Caco-2 (cell line): ENCODE results near the gene FGF19. TPM values are rescaled to one million over a fixed set of nuclear protein-coding genes. Genes with fewer than 3 reads are reported as not detected.

ENCODE experiments used
- BruUV-seq: library from RNA; stranded (reverse); fragments of 400-500 nt; replicated peaks from 2 replicates; lab custom pipeline; 2021; lab: Mats Ljungman, UMichigan
- CTCF ChIA-PET: fragments of 300-600 bp; sonication (Branson Sonifier 250); formaldehyde crosslinking; loops from one replicate; lab custom pipeline; 2022; ENCODE audit warnings: antibody characterized with exemption; lab: Charles Lee
- POLR2A ChIA-PET: fragments of 300-600 bp; sonication (Branson Sonifier 250); formaldehyde crosslinking; loops from one replicate; lab custom pipeline; 2022; ENCODE audit warnings: antibody characterized with exemption; lab: Charles Lee
- DNase-seq, 2 experiments: peaks; one replicate each; pipeline versions ENCODE4 v3.0.0 to v3.0.0-alpha.2; 2020 to 2022
- H3K27me3 ChIP-seq: replicated peaks from 2 replicates; pipeline ENCODE4 v1.6.0; 2011; ENCODE audit warnings: low read length; ENCODE audit not compliant: control insufficient read depth, insufficient read depth
- H3K36me3 ChIP-seq: 2 replicates; pipeline ENCODE4 v1.5.1; 2011; ENCODE audit warnings: low read length; ENCODE audit not compliant: control insufficient read depth, insufficient read depth
- H3K4me1 ChIP-seq: fragments of 250-450 bp; sonication (Bioruptor Pico); 2 replicates; pipeline ENCODE4 v1.5.1; 2020; ENCODE audit warnings: mild to moderate bottlenecking
- H3K4me3 ChIP-seq: 2 replicates; pipeline ENCODE4 v1.5.1; 2011; ENCODE audit warnings: low read depth, mild to moderate bottlenecking, control low read depth, low read length
- H3K9me3 ChIP-seq: fragments of 250-450 bp; sonication (Bioruptor Pico); 2 replicates; pipeline ENCODE4 v1.5.1; 2020; ENCODE audit warnings: mild to moderate bottlenecking, moderate library complexity
- H3K27ac Mint-ChIP-seq: one replicate; pipeline ENCODE4 v1.8.0; 2022; ENCODE audit warnings: mixed read lengths; ENCODE audit not compliant: unreplicated experiment
- H3K27me3 Mint-ChIP-seq: one replicate; pipeline ENCODE4 v1.8.0; 2022; ENCODE audit warnings: mixed read lengths; ENCODE audit not compliant: insufficient read depth, unreplicated experiment
- H3K36me3 Mint-ChIP-seq: one replicate; pipeline ENCODE4 v1.8.0; 2022; ENCODE audit warnings: mild to moderate bottlenecking, mixed read lengths; ENCODE audit not compliant: insufficient read depth, unreplicated experiment
- H3K4me1 Mint-ChIP-seq: one replicate; pipeline ENCODE4 v1.8.0; 2022; ENCODE audit warnings: low read depth, mixed read lengths; ENCODE audit not compliant: unreplicated experiment
- H3K4me3 Mint-ChIP-seq: one replicate; pipeline ENCODE4 v1.8.0; 2022; ENCODE audit warnings: mild to moderate bottlenecking, moderate library complexity, mixed read lengths; ENCODE audit not compliant: unreplicated experiment
- H3K9me3 Mint-ChIP-seq: one replicate; pipeline ENCODE4 v1.8.0; 2022; ENCODE audit warnings: mixed read lengths; ENCODE audit not compliant: unreplicated experiment
- intact Hi-C: fragments of 100-400 bp; cut with micrococcal nuclease; formaldehyde crosslinking; loops from one replicate; pipeline ENCODE4 v1.10.0; 2022; ENCODE audit not compliant: unreplicated experiment
- total RNA-seq: library from RNA; stranded (reverse); gene quantifications from 2 replicates; pipeline ENCODE4 v1.2.3, GENCODE V29; 2022
- TF ChIP-seq, protein P1 (sequence below), 2 experiments: fragments of 200-600 bp in 1 of 2; IDR thresholded peaks; 1 replicate in 1 of 2; 2 replicates in 1 of 2; pipeline versions ENCODE4 v1.5.1 to v1.8.0; 2011 to 2022; ENCODE audit warnings: antibody characterized with exemption in 1 of 2, control low read depth in 1 of 2, inconsistent platforms in 1 of 2, low read depth in 1 of 2, low read length in 1 of 2, mild to moderate bottlenecking in 1 of 2, moderate library complexity in 1 of 2; ENCODE audit not compliant: insufficient read depth in 1 of 2, severe bottlenecking in 1 of 2, unreplicated experiment in 1 of 2

Gene FGF19
- total RNA-seq, 1 experiment from 2014 or later, result 1.7 TPM

DNA sequence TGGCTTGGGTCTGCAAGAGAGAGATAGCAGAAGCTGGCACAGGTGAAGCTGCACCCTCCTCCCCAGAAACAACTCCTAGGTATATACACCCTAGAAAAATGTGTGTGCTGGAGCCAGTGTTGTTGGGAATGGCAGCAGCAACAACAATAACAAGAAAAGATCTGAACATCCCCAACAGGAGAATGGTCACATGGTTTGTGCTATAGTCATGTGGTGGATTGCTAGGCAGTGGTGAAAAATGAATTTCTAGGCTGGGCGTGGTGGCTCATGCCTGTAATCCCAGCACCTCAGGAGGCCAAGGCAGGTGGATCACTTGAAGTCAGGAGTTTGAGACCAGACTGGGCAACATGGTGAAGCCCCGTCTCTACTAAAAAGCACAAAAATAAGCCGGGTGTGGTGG is 31.0 kb upstream of the FGF19 start:
- Mint-ChIP-seq H3K27ac (no peak overlapping the region), H3K4me3 (no peak overlapping the region), H3K36me3 (no peaks in the 10 kb centered on the region), H3K4me1 (no peaks in the 10 kb centered on the region), H3K27me3 (peaks cover 7% of the 10 kb centered on the region), H3K9me3 (peaks cover 22% of the 10 kb centered on the region)
- Histone ChIP-seq H3K27me3 (no peaks in the 10 kb centered on the region), H3K9me3 (peaks cover 13% of the 10 kb centered on the region), H3K4me1 (no peaks in the 10 kb centered on the region), H3K36me3 (no peaks in the 10 kb centered on the region), H3K4me3 (no peak overlapping the region)
- no TSS peak for BruUV-seq
- CTCF ChIA-PET, result no interaction called here
- TF ChIP-seq, protein P1, sequence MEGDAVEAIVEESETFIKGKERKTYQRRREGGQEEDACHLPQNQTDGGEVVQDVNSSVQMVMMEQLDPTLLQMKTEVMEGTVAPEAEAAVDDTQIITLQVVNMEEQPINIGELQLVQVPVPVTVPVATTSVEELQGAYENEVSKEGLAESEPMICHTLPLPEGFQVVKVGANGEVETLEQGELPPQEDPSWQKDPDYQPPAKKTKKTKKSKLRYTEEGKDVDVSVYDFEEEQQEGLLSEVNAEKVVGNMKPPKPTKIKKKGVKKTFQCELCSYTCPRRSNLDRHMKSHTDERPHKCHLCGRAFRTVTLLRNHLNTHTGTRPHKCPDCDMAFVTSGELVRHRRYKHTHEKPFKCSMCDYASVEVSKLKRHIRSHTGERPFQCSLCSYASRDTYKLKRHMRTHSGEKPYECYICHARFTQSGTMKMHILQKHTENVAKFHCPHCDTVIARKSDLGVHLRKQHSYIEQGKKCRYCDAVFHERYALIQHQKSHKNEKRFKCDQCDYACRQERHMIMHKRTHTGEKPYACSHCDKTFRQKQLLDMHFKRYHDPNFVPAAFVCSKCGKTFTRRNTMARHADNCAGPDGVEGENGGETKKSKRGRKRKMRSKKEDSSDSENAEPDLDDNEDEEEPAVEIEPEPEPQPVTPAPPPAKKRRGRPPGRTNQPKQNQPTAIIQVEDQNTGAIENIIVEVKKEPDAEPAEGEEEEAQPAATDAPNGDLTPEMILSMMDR (IDR thresholded peaks at IDR 0.05; ENCODE audit: insufficient read depth in 1 of 2, low read depth in 1 of 2, low read length in 1 of 2, severe bottlenecking in 1 of 2, unreplicated experiment in 1 of 2), result no peak
- intact Hi-C loops, result no loop called here
- no peak for DNase-seq
- POLR2A ChIA-PET, result no interaction called here

DNA sequence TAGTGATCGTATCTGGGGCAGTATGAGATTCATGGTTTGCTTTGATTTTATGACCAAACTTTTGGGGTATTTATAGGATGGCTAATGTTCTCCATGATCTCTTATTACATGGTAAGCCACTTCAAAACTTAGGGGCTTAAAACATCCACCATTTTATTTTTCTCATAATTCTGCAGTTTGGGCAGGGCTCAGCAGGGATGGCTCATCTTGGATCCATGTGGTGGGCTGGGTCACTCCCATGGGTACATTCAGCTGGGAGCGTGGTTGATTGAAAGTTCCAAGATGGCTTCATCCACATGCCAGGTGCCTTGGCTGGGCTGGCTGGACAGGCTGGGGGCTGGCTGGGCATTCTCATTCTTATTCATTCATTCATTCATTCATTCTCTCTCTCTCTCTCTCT is 30.5 kb upstream of the FGF19 start:
- H3K4me1 Mint-ChIP-seq, result no peaks in the 10 kb centered on the region
- ChIA-PET CTCF (no interaction called here), POLR2A (no interaction called here)
- DNase-seq, result no peak
- no TSS peak for BruUV-seq
- H3K27me3 Mint-ChIP-seq, result peaks cover 7% of the 10 kb centered on the region
- Histone ChIP-seq H3K4me3 (no peak overlapping the region), H3K4me1 (no peaks in the 10 kb centered on the region), H3K9me3 (peaks cover 13% of the 10 kb centered on the region), H3K27me3 (no peaks in the 10 kb centered on the region), H3K36me3 (no peaks in the 10 kb centered on the region)
- TF ChIP-seq, protein P1 (IDR thresholded peaks at IDR 0.05; ENCODE audit: insufficient read depth in 1 of 2, low read depth in 1 of 2, low read length in 1 of 2, severe bottlenecking in 1 of 2, unreplicated experiment in 1 of 2), result no peak
- no peaks in the 10 kb centered on the region for H3K36me3 Mint-ChIP-seq
- H3K9me3 Mint-ChIP-seq, result peaks cover 22% of the 10 kb centered on the region
- intact Hi-C loops, result no loop called here
- H3K4me3 Mint-ChIP-seq, result no peak overlapping the region
- no peak overlapping the region for H3K27ac Mint-ChIP-seq

GRCh38 chr11:69732910-69733309 is 29.1 kb upstream of the FGF19 start:
- CTCF ChIA-PET, result no interaction called here

More at GRCh38 chr11:69732910-69733309, 29.1 kb upstream of the FGF19 start:
- Histone ChIP-seq H3K4me1 (no peaks in the 10 kb centered on the region), H3K9me3 (peaks cover 13% of the 10 kb centered on the region), H3K27me3 (no peaks in the 10 kb centered on the region), H3K4me3 (no peak overlapping the region), H3K36me3 (no peaks in the 10 kb centered on the region)
- Mint-ChIP-seq H3K4me3 (no peak overlapping the region), H3K36me3 (no peaks in the 10 kb centered on the region), H3K27me3 (peaks cover 7% of the 10 kb centered on the region), H3K4me1 (no peaks in the 10 kb centered on the region), H3K9me3 (peaks cover 22% of the 10 kb centered on the region), H3K27ac (no peak overlapping the region)
- no peak for DNase-seq
- BruUV-seq, result no TSS peak
- POLR2A ChIA-PET, result no interaction called here
- TF ChIP-seq, protein P1 (IDR thresholded peaks at IDR 0.05; ENCODE audit: insufficient read depth in 1 of 2, low read depth in 1 of 2, low read length in 1 of 2, severe bottlenecking in 1 of 2, unreplicated experiment in 1 of 2), result no peak
- intact Hi-C loops, result no loop called here
